ENCODE data around the gene TMEM101. TPM values are rescaled to one million over a fixed set of nuclear protein-coding genes. Genes with fewer than 3 reads are reported as not detected.

Gene TMEM101
- total and polyA plus RNA-seq, 2 of the 13 experiments (the other 11 are each of a cell fraction or from before 2014, with no cell fraction given), result 72.0 to 100 TPM

DNA sequence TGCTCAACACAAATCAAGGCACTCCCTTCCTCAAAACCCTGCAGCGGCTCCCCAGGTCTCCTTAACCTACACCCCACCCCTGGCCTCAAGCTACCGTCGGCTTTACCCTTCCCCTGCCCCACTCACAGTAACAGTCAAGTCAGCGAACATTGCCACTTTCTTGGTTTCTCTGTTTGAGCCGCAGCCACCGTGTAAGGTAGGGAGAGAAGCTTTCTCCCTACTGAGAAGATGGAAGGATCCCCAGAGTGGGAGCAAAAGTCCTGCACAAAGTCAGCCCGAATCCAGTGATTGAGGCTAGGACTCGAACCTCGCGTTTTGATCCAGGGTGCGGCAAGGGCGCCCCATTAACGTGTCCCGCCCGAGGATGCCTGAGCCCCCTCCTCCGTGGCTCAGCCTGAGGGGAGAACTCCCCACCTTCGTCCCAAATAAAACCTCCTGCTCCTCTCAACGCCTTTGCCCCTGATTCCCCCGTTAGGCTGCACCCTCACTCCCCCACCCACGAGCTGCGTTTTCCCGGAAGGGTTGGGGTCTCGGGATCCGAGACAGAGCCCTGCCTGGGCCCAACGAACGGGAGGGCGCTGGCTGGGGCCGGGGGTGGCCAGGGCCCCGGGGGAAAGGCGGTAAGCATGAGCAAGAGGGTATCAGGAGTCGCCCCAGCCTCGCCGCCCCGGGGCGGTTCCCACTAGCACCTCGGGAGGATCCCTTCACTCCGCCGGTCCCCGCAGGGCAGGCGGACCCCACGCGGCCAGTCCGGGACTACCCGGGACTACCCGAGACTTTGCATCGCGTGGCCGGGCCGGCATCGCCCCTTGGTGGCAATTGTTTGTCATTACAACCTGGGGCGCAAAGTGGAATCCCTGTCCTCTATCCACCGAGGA lies 20.3 kb downstream of the TMEM101 start (continued):
- TF ChIP-seq, protein P1, sequence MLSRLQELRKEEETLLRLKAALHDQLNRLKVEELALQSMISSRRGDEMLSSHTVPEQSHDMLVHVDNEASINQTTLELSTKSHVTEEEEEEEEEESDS (CRISPR knock-in tag; IDR thresholded peaks at IDR 0.05; ENCODE audit: borderline replicate concordance), result no peak
- no peak for TF ChIP-seq RORA (CRISPR knock-in tag; IDR thresholded peaks at IDR 0.05)
- TF ChIP-seq CBX2 (IDR thresholded peaks at IDR 0.05; ENCODE audit: low read depth, low read length), result no peak
- TF ChIP-seq CBX2 (CRISPR knock-in tag; IDR thresholded peaks at IDR 0.05; ENCODE audit: low read depth), result no peak
- TF ChIP-seq, protein P2, sequence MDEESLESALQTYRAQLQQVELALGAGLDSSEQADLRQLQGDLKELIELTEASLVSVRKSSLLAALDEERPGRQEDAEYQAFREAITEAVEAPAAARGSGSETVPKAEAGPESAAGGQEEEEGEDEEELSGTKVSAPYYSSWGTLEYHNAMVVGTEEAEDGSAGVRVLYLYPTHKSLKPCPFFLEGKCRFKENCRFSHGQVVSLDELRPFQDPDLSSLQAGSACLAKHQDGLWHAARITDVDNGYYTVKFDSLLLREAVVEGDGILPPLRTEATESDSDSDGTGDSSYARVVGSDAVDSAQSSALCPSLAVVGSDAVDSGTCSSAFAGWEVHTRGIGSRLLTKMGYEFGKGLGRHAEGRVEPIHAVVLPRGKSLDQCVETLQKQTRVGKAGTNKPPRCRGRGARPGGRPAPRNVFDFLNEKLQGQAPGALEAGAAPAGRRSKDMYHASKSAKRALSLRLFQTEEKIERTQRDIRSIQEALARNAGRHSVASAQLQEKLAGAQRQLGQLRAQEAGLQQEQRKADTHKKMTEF (CRISPR knock-in tag; IDR thresholded peaks at IDR 0.05), result peak; percentile 83
- peak; percentile 45; the same call in 1 of the 2 replicates for TF ChIP-seq TOE1 (CRISPR knock-in tag; IDR thresholded peaks at IDR 0.05)
- TF ChIP-seq, protein P3, sequence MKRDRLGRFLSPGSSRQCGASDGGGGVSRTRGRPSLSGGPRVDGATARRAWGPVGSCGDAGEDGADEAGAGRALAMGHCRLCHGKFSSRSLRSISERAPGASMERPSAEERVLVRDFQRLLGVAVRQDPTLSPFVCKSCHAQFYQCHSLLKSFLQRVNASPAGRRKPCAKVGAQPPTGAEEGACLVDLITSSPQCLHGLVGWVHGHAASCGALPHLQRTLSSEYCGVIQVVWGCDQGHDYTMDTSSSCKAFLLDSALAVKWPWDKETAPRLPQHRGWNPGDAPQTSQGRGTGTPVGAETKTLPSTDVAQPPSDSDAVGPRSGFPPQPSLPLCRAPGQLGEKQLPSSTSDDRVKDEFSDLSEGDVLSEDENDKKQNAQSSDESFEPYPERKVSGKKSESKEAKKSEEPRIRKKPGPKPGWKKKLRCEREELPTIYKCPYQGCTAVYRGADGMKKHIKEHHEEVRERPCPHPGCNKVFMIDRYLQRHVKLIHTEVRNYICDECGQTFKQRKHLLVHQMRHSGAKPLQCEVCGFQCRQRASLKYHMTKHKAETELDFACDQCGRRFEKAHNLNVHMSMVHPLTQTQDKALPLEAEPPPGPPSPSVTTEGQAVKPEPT (CRISPR knock-in tag; IDR thresholded peaks at IDR 0.05; ENCODE audit: low read depth), result no peak
- TF ChIP-seq GATAD2A (CRISPR knock-in tag; IDR thresholded peaks at IDR 0.05), result peak; percentile 69
- peak in 1 of 2 experiments; percentile 35; a peak in 1 of 4 replicates for TF ChIP-seq KLF16 (CRISPR knock-in tag; IDR thresholded peaks at IDR 0.05)
- TF ChIP-seq, protein P4, sequence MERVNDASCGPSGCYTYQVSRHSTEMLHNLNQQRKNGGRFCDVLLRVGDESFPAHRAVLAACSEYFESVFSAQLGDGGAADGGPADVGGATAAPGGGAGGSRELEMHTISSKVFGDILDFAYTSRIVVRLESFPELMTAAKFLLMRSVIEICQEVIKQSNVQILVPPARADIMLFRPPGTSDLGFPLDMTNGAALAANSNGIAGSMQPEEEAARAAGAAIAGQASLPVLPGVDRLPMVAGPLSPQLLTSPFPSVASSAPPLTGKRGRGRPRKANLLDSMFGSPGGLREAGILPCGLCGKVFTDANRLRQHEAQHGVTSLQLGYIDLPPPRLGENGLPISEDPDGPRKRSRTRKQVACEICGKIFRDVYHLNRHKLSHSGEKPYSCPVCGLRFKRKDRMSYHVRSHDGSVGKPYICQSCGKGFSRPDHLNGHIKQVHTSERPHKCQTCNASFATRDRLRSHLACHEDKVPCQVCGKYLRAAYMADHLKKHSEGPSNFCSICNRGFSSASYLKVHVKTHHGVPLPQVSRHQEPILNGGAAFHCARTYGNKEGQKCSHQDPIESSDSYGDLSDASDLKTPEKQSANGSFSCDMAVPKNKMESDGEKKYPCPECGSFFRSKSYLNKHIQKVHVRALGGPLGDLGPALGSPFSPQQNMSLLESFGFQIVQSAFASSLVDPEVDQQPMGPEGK (CRISPR knock-in tag; IDR thresholded peaks at IDR 0.05), result peak; percentile 53
- TF ChIP-seq ZNF501 (CRISPR knock-in tag; IDR thresholded peaks at IDR 0.05), result 0 out of 2 replicates have a peak, but pooled peaks have one; percentile 37
- no peak for TF ChIP-seq RBFOX2 (IDR thresholded peaks at IDR 0.05; ENCODE audit: low read depth, low read length)
- peak; percentile 80; the same call in 1 of the 2 replicates for TF ChIP-seq ZNF605 (CRISPR knock-in tag; IDR thresholded peaks at IDR 0.05)
- no peak; the same call in 1 of the 2 replicates for TF ChIP-seq PITX1 (CRISPR knock-in tag; IDR thresholded peaks at IDR 0.05)
- TF ChIP-seq MIER2 (CRISPR knock-in tag; IDR thresholded peaks at IDR 0.05), result peak; percentile 56; the same call in 1 of the 2 replicates
- 0 out of 2 replicates have a peak, but pooled peaks have one; percentile 18 for TF ChIP-seq RXRB (CRISPR knock-in tag; IDR thresholded peaks at IDR 0.05; ENCODE audit: borderline replicate concordance)
- TF ChIP-seq, protein P5, sequence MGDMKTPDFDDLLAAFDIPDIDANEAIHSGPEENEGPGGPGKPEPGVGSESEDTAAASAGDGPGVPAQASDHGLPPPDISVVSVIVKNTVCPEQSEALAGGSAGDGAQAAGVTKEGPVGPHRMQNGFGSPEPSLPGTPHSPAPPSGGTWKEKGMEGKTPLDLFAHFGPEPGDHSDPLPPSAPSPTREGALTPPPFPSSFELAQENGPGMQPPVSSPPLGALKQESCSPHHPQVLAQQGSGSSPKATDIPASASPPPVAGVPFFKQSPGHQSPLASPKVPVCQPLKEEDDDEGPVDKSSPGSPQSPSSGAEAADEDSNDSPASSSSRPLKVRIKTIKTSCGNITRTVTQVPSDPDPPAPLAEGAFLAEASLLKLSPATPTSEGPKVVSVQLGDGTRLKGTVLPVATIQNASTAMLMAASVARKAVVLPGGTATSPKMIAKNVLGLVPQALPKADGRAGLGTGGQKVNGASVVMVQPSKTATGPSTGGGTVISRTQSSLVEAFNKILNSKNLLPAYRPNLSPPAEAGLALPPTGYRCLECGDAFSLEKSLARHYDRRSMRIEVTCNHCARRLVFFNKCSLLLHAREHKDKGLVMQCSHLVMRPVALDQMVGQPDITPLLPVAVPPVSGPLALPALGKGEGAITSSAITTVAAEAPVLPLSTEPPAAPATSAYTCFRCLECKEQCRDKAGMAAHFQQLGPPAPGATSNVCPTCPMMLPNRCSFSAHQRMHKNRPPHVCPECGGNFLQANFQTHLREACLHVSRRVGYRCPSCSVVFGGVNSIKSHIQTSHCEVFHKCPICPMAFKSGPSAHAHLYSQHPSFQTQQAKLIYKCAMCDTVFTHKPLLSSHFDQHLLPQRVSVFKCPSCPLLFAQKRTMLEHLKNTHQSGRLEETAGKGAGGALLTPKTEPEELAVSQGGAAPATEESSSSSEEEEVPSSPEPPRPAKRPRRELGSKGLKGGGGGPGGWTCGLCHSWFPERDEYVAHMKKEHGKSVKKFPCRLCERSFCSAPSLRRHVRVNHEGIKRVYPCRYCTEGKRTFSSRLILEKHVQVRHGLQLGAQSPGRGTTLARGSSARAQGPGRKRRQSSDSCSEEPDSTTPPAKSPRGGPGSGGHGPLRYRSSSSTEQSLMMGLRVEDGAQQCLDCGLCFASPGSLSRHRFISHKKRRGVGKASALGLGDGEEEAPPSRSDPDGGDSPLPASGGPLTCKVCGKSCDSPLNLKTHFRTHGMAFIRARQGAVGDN (CRISPR knock-in tag; IDR thresholded peaks at IDR 0.05), result peak; percentile 71
- peak; percentile 52; the same call in 1 of the 2 replicates for TF ChIP-seq GABPB1 (CRISPR knock-in tag; IDR thresholded peaks at IDR 0.05)

All from HepG2 (cell line).